HG03064 (cell line): Measurements from ENCODE around the gene TDRD7.

Experiments used
- ATAC-seq: cut with Tn5 transposase; IDR thresholded peaks from one replicate; pipeline ENCODE4 v1.9.1; 2021; ENCODE audit warnings: low read depth; ENCODE audit not compliant: unreplicated experiment

TDRD7 gene

DNA sequence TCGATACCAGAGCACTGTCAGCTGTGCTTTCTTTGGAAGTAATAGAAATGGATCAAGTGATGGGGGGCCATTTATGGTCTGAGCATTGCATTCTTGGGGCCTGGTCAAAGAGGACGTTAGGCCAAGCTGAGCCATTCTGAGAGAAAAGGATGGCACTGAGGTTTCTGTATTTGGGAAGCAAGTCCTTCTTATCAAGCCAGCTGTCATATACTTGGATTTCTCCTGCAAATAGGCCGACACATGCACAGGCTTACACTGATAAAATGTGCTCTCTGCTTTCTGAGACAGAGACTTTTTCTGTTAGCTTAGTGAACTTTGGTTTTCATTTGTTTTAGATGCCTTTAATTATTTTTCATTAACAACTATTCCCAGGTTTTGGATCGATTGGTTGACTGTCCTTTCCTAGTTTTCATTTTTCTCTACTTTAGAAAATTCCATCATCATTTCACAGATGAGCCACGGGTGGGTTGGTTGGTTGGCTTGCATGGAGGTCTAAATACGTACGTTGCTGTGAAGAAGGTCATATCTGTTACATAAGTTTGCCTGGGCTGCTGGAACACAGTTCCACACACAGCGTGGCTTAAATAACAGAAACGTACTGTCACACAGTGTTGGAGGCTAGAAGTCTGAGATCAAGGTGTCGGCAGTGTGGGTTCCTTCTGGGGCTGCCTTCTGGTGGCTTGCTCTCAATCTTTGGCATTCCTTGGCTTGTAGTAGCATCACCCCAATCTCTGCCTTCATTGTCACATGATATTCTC lies 109.9 kb downstream of the TDRD7 start:
- ATAC-seq = no peak

DNA sequence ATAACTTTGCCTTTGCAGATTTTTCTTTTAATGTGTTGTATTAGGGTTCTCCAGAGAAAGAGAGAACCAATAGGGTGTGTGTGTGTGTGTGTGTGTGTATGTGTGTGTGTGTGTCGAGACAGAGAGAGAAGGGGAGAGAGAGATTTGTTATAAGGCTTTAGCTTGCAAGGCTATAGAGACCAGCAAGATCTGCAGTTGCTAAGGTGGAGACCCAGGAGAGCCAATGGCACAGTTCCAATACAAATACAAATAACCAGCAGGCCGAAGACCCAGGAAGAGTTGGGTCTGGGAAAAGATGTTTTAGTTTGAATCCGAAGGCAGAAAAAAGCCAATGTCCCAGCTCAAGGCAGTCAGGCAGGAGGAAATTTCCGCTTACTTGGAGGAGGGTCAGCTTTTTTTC lies 112.5 kb downstream of the TDRD7 start:
- ATAC-seq = no peak

DNA sequence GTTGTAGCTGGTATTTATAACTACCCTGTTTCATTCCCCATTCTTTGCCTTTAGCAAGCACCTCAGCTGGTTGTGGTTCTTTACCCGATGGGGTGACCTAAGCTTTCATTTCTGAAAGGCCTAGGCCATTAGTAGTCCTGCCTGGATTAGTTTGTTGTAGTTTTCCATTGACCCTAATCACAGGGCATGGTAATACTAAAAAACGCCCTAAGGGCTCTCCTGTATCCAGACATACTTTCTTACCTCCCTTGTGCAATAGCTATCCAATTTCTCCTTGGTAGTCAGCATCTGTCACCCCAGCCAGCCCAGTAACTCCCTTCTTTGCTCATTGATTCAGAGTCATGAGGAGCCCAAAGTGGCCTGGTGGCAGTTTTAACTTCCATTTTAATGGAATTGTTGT lies 113.6 kb downstream of the TDRD7 start:
- ATAC-seq = no peak

DNA sequence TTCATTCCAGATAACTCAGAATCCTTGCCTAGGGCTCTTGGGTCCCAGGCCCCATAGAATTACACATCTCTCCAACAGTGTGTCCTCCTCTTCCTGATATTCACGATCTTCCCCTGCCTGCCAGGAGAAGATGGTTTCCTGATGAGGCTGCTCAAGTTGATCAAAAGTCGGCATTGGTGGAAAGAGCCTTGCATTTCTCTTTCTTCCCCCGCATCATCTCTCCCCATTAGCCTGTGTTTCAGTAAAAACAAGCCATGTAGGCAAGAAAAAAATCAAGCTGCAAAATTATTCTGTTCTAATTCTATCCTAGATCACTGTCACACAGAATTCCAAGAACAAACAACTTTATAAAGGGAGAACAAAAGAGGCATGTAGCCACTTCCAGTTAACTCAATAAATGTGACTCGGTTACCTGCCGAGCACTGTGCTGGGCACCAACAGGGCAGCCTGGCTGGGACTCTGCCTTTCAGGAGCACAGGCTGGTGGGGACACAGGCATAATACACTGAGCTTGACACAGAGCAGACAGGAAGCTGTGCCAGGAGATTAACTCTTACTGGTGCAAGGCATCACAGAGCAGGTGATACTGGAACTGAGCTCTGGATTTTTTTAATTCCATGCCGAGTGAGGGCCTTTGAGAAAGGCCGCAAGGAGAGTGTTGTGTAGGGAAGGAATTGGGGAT lies 115.1 kb downstream of the TDRD7 start:
- no peak for ATAC-seq

DNA sequence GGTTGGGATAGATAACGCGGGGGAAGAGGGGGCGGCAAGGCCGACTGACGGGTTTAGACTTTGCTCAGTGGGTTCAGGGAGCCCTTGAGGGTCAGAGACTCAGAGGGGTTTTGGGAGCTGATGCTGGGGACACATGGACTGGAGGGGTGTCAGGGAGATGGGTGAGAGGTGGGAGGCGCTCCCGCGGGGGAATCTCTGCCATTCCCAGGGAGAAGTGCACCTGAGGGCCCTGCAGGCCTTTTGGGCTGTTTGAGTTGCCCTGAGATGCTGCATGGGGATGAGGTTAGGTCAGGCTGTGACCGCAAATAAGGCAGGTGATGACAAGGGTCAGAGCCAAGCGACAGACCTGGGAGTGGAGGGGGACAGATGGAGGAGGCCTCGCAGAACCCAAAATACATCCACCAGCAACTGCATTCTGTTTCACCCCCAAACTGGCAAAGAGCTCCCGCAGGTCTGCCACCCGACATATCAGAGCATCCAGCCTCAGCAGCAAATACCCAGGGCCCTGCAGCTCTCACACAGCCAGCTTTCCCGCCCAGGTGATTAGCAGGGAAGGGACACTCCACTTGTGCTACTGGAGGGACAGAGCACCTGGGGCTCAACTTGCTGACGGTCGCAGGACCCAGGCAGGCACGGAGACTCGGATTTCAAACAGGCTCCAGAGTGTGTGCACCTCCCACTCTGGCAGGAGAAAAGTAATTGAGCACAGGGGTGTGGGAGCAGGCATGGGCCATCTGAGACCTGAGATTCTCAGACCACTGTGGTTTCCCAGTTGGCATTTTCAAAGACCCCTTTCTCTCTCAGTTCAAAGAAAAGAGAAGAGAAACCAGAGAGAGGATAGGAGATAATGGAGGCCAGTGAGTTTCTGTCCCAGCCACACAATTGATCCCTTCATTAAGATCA lies 116.0 kb downstream of the TDRD7 start:
- no peak for ATAC-seq

DNA sequence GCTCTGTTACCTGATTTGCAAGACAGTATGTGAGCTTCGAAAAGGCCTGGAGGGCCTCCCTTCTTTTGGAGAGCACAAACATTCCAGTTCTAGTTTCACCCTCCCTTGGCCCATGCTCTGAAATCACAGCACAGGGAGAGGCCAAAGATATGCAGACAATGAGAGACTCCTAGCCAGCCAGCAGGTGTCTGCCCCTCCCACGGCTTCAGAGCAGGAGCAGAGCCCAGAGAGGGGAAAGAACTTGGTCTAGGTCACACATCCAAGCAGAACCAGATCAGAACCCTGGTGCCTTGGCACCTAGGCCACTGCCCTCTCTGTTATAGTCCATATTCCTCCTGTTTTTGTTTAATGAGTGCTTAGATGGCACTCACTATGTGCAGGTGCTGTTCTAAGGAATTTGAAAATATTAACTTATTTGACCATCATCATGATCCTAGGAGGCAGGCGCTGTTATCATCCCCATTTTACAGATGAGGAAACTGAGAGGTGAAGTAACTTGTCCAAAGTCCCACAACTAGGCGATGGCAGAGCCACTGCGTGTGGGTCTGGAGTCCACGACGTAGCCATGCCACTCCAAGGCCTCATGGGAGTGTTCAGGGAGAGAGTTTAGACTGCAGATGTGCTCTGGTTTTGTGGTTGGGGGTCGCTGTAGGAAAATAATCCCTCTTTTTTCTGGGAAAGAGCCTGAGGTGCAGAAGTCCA lies 116.8 kb downstream of the TDRD7 start:
- no peak for ATAC-seq

DNA sequence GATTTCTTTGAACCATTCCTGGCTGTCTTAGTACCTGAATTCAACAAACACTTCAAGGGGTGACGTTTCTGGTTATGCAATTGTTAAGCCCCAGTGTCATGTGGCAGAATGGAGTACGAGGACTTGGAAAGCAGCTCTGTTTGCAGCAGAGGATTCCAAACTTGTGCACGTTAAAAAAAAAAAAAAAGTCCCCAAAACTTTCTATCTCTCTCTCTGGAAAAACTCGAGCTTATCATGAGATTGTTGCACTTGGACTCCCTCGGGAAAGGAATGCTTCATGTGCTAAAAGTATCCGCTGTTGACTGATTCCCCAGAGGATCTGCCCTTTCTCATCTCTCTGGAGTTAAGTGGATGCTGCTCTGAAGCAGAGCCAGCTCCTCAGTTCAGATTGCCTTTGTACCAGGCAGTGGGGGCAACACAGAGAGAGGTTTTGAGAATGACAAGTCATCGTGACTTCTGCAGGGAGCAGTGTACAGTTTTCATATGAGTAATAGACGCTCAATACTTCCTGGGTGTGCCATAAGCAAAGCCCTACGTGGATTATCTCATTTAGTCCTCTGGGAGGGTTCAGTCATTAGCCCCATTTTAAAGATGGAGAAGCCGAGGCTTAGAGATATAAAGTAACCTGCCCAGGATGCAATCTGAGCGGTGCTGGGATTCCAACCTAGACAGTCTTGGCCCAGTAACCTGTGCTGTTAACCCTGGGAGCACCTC lies 117.6 kb downstream of the TDRD7 start:
- ATAC-seq = peak; percentile 82

DNA sequence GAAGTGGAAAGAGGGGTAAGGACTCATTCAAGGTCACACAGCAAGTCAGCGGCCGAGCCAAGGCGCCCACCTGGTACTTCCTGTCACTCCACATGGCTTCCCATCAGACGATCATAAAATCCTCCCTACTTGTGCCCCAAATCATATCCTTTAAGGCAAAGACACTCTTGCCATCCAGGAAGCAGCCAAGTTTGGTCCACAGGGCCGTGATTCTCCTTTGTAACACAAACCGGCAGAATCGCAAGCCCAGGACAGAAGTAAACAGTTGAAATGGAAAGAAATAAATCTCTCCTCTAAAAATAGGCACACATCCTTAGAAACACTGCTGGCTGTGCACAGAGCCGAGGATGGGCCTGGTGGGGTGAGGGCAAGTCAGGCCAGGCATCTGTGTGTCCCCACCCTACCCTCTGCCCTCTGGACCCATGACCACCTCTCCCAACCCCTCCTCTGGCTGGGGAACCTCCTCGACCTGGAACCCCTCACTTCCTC lies 120.0 kb downstream of the TDRD7 start:
- no peak for ATAC-seq

DNA sequence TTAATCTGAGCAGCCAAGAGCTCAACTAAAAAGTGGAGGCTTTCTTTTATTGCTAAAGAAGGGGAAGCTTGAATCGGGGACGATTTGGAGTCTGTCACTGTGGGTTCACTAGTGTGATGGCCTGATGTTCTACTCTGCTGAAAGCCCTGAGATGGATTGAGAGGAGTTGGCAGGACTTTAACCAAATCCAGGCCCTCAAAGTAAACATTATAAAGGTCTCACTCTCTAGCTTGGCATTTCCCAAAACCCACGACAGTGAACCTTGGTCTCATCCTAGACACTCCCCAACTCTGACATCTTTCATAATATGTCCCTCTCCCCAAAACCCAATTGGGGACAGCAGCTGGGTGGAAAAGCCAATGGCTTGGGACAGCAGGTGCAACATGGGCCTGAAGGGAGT lies 122.3 kb downstream of the TDRD7 start:
- no peak for ATAC-seq

DNA sequence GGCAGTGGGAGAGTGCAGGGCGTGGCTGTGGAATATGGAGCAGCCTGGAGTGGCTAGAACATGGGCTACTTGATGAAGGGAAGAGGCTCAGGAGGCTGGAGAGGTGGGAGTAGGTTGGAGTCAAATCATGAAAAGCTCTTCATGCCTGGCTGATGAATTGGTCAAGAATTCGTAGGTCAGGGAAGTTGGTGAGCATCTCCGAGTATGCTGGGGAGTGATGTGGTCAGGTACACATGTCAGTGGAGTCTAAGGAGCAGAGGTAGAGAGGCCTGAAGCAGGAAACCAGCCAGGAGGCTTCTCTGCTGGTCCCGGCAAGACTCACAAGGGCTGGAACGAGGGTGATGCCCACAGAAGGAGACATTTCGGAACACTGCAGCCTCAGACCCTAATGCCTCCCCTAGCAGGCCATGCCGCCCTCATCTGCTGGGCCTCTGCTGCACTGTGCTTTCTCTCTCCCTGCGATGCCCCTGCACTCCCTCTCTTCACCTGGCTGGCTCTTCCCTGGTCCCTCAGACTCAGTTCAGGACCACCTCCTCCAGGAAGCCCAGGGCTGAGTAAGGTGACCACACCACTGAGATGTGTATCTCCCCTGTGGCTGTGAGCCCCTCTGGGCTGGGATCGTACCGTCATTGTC lies 123.2 kb downstream of the TDRD7 start:
- ATAC-seq = no peak

DNA sequence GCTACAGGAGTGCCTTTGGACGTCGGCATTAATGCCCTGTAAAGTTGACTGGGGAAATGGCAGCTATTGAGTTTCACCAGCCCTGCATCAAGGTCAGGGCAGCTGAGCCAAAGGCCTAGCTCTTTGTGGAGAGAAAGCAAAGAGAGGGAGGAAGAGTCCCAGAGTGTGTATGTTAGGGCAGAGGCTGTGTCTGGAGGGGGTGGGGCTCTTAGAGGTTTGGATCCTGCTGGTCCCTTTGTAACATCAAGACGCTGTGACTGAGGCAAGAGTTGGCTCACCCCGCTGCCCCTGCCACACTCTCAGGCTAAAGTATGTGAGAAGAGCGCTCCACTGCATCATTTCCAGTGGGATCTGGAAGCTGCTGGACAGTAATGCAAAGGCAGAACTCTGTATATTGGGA lies 123.9 kb downstream of the TDRD7 start:
- no peak for ATAC-seq

DNA sequence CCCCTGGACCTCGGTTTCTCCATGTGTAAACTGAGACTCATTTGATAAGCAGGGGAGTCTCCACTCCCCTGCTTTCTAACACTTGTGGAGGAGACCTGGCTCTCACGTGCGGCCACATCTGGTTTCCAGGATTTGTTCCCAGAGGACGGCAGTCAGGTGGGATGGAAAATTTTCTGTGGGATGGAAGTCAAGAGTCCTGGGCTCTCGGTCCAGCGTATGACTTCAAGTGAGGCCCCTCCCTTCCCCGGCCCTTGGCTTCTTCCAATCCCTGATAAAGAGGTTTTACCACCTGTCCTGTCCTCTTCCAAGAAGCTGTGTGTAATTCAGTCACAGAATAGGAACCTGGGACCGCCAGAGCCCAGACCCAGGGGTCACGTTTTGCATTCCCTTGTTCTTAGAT lies 124.6 kb downstream of the TDRD7 start:
- ATAC-seq = no peak

DNA sequence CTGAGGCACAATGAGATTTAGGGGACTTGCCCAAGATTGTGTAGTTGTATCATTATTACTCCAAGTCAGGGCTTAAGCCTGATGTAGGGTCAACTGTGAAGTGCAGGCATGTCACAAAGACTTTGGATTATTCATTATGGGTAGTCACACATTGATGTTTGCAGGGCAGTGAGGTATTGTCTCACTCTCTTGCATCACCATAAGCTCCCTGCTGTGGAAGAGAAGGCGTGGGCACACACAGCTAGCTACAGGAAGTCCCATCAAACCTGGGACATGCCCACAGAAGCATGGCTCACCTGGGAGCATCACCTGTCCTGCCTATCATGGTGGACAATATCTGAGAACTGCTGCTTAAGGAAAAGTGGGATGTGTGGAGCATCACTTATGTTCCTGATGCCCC lies 131.7 kb downstream of the TDRD7 start:
- no peak for ATAC-seq

DNA sequence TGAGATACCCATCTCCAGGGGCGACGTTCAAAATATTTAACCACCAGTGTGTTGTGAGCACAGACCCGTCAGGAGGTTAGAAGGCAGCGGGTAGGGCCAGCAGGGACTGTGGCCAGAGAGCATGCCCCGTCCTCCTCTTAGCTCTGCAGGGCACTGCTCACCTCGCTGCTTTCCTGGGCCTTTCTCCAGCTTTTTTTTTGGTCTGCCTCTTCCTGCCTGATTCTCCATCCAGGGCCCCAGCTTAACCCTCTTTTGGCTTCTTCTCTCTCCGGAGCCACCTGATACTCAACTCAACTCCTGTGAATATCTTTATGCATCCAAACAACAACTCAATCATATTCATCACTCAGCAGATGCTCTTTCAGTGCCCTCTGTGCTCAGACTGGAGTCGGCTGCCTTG lies 133.6 kb downstream of the TDRD7 start:
- ATAC-seq = no peak
